ENCODE measurements around the gene ADGRL3.
A peak's percentile ranks its signal among the peaks of the same experiment; 100 is the strongest.
"Not testable (repeated sequence)": the region's sequence is repeated elsewhere in the genome, so short reads cannot be mapped to it uniquely, and the experiment has no call there.

The ADGRL3 gene

DNA sequence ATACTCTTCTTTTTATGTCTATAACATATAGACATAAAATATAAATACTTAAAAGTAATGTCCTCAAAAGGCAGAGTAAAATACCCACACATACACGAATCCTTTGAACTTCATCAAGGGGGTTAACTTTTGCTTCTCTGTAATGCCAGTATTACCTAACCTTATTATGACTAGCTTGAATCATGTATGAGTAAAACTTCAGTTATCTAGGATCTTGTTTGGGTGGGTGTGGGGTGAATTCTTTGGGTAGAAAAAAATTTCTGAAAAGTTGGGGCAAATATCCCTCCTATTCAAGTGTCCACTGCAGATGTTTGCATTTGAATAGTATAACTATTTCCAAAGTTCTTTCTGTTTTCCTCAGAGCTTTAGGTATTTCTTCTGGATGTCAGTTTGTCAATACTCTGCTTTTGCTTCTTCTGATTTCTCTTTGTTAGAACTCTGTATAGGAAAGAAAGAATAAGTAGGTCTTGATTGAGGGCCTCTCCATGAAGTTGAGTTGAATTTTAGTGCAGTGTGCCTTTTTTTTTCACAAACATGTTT lies 173.8 kb downstream of the ADGRL3 start:
- no peak for DNase-seq

DNA sequence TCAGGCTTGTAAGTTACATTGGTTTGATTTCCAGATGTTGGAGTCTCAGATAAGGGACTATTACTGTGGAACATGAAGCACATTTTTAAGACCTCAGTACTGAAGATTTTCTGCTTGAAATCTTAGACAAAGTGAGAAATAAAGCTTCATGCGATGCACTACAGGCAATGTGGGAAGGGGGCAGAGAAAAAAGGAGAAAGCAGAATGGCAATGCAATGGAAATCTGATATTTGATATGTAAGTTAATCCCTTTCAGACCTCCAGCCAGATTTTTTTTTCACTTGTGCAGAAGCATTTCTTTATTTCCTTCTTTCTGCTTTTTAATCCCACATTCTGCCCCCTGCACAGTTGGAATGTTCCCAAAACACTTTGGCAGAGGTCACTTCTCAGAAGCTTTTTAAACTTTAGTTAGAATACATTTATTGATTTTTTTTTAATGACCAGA lies 174.3 kb downstream of the ADGRL3 start:
- DNase-seq, result peak; percentile 9

DNA sequence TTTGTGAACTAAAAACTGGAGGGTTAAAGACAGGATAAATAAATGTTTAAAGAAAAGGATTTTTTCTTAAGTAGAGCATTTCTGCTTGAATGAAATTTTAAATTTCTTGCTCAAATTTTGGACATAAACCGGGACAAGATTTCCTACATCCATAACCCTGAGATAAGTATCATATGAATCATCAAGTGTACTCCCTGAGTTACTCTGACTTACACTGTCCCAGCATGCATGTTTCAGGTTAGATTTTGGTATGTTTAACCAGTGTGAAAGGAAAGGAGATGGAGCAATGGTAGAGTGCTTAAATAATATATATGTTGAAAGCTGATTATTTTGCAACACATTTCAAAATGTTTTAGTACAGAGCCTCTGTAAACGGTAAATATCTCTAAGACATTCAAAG lies 175.2 kb downstream of the ADGRL3 start:
- no peak for DNase-seq

DNA sequence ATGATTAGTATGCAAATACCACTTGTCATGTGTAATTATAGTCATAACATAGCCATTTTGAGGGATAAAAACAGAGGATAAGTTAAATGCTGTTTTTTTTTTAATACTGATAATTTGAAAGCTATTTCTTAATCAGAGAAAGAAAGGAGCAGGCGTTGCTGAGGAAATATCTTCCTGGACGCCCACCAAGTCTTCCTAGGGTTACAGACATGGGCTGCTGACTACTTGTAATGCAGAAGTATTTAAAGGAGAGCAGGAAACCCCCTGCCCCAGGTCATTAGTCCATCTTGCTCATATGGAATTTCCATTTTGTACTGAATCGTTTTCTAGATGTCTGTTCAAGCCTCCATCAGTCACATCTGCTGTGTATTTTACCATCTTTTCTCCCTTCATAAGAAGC lies 176.2 kb downstream of the ADGRL3 start:
- no peak for DNase-seq

DNA sequence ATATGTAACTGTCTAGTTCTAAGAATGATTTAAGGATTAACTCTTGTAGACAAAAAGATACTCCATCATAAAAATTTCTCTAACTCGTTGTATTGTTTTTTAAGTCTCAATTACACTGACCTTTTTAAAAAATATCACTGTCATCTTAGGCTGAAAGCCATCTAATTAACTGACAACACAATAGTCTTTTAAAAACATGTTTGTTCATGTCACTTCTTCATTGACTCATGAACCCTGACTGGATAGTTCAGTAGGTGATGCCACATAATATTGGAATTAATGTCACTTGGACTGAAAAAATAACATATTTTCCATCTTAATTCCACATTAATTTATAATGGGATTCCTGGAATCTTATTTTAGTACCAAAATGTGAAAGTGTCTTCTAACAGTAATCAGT lies 179.3 kb downstream of the ADGRL3 start:
- no peak for DNase-seq

DNA sequence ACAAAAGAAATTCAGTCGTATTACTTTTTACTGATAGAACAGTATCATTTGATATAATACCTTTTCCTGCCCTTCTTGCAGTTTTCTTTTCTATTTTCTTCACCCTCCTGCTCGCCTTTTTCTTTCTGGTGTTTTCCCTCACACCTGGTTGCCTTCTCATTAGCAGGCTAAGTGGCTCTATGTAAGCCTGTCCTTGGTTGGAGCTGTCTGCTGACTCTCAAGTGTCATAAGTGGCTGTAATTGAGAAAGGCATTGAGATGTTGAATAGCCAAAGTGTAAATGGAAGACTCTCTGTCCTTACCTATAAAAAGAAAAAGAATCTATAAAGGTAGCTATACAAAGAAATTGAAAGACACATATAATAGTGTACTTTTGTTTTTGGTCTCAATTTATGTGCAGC lies 180.7 kb downstream of the ADGRL3 start:
- peak; percentile 42 for DNase-seq

DNA sequence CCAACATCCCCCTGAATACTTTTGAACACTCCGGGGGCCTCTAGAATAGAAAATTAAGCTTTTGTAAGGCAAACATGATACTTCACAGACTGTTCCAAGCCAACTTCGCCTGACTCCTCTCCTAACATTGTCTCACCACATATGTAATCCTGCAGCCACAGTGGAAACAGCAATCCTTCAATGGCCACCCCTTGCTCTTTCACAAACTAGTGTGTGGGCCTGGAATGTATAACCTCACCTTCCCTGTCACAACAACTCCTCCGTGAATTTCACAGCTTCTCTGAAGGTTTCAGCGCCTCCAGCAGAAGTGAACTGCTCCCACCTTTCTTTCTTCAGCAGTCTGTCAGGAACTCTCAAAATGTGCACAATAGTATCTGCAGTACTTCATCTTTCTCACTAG lies 185.1 kb downstream of the ADGRL3 start:
- no peak for DNase-seq

DNA sequence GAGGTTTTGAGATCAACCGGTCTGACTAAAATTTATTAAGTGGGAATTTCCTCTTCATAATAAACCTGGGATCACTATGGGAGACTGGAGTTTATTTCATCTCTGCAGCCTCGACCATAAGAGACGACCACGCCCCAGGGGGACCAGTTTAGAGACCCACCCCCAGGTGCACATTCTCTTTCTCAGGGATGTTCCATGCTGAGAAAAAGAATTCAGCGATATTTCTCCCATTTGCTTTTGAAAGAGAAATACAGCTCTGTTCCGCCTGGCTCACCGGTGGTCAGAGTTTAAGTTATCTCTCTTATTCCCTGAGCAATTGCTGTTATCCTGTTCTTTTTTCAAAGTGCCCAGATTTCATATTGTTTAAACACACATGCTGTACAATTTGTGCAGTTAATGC lies 187.2 kb downstream of the ADGRL3 start:
- DNase-seq, result not testable (repeated sequence)

DNA sequence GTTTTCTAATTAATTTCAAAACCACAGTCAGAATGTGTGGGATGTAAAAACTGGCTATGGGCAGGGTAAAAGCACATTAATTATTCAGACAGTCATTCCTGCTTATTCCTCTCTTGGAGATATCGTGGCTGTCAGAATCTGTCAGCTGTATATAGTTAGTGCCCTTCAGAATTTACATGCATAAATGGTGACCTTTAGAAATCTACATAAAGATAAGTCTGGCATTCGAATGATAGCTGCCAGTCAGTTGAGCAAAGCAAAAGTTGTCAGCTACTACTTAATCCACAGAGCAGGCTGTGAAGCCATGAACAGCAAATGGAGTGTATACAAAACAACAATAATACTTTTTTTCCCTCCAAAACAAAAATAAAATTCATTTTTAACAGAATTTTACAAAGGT lies 189.5 kb downstream of the ADGRL3 start:
- no peak for DNase-seq

DNA sequence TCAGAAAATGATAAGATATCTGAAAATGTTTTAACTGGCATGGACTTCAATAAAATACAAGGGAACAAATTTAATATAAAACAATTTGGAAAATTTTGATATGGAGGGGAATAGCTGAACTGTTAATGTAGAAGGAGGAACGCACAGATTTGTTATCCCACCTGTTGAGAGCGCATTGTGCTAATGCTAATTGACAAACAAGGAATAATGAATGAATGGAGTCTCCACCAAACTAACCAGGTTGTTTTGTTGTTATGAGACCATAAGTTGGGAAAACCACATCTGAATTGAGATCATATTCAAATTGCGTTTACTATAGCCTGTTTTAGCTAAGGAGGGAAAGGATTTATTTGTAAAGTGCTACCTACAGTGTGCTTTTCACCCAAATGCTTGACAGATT lies 195.6 kb downstream of the ADGRL3 start:
- DNase-seq, result no peak

DNA sequence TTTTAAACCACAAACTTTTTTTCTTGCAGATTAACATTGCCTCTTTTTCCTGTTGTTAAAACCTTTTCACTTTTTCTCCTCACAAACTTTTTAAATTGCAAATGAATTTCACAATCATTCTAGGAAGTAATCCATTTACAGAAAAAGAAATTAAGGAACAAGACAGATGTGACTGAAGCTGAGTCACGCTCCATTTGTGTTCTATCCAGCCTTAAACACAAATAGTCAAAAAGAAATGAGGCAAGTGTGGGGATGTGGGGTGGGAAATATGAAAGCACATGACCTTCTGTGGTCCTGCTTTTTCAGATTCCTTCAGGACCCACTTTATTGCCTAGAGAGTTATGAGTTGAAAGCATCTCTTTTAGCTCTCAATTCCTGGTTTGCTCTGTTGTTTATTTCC lies 197.0 kb downstream of the ADGRL3 start:
- DNase-seq, result no peak

DNA sequence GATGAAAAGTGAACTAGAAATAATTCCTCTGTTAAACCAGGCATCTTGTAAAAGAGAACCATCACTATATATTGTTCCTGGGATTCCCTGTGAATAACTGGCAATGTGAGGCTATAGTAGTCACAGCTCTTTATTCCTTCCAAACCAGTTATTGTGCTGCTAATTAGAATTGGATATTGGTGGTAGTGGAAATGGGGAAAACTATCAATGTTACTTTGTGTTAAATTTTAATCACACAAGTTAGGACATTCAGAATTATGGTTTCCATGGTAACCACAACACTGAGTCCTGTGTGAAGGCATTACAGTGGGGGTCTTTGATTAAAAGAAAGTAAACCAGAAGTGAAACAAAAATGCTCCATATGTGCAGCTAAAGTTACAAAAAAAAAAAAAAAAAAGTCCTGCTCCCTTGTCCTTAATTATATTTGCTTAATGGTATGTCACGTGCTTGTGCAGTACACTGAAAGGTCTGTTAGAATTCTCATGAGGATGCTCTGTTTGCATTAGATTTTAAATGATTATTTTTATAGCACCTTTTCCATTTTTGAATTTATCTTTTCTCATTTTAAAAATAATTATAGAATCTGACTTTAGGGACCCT lies 200.4 kb downstream of the ADGRL3 start:
- no peak for DNase-seq

DNA sequence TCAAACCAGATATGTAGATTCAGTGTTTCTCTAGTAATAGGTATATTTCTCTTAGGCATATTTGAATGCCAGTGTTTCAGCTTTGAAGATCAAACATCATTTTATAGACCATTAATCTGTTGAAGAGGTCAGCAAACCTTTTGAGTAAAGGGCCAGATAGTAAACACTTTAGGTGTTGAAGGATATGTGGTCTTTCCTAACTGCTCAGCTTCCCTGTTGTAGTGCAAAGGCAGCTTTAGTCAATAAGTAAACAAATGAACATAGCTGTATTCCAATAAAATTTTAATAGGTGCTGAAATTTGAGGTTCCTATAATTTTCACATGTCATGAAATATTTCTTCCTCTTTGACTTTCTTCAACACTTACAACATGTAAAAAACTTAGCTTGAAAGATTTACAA lies 201.6 kb downstream of the ADGRL3 start:
- no peak for DNase-seq

DNA sequence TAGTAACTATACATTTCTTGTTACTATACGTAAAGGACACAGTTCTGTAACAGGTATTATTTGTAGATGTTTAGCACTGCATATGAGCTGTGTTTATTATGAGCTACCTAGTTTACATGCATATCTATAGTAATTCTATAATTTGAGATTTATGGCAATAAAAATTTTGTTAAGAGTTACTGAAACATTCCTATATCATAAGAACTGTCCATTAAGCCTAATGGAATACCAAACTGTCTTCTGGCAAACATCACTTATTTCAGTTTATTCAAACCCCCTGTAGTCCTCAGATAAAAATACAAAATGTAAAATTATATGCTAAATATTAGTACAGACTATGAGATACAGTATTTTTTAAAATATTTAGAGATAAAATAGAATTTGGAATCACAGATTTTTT lies 205.2 kb downstream of the ADGRL3 start:
- no peak for DNase-seq

DNA sequence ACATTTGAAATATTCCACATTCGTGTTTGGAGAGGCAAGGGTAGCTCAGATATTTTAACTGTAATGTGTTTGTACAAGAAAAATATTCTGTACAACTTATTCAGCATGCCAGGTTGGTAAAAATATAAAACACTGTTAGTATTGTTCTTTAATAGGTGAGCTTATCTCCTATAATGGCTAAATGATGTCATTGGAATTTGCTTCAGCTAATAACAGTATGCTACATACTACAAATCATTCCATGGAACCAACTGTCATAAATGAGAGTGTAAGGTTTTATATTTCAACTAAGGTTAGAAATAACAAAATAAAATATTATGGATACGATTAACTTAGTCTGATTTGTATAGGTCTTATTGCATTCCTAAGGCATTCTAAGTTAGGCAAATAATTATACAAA lies 206.6 kb downstream of the ADGRL3 start:
- no peak for DNase-seq

DNA sequence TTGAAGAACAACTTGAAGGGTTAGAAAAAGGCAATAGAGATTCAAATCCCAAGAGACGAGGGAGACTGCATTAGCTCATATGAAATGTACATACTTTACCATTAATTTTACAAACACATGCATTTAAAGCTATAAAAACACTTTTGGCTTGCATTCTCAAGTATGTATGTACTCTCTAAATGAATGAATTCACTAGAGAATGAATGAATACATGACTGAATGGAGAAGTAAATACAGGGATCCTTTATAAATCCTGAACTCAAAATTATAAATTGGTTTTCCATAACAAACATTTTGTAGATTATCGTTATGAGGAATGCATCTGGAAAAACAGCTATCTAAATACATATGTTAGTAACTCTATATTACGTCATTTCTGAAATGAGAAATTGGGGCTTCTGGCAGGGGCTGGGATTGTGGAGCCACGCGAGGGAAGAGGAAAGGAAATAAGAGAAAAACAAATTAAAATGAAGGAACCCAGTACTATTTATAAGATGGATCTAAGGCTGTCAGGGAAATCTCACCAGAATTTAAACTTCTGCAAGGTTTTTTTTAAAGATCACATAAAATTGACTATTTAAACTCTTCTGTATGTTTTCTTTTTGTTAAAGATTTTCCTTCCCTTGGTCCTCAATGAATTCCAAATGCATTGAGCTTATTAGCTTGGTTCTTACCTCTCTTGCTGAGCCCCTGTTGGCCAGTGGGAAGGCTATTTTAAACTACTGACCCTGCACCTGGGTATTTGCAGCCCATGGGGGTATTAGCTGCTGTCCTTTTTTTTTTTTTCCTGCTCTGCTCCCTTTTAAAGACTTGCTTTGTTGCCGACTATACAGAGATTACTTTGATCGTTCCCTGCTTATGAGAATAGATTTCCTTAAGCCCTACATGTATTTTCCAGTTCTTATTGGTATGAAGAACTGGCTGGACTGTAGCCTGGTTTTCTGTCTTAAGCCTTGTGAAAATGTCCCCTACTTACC lies 207.8 kb downstream of the ADGRL3 start:
- DNase-seq, result no peak

DNA sequence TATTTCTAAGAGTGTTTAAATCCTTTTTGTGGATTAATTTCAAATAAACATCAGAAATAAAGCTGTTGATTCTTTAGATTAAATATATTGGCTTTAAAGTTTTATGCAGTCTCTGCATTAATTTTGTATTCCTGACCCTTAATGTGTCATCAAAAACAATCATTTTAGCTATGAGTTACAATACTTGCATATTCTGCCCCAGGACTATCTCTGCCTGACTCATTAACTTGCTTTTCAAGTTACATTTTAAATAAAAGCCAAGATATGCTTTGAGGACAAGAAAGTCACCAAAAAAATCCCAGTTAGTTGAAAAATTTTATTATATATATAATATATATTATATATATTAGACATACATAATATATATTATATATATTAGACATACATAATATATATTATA lies 208.7 kb downstream of the ADGRL3 start:
- no peak for DNase-seq

DNA sequence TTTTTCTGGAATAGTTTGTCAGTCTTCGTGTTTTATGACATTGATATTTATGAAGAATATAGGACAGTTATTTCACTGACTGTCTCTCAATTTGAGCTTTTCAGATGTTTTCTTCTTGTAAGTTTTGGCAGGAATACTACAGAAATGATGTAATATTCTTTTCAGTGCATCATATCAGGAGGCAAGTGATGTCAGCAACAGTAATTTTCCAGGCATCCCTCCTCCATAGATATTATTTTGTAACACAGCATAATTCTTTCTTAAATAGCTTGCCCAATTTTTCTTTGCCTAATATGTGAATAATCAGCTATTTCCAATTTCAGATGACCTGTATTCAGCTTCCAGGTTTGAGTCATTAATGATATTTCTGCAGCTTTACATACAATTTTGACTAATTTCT lies 211.1 kb downstream of the ADGRL3 start:
- no peak for DNase-seq

DNA sequence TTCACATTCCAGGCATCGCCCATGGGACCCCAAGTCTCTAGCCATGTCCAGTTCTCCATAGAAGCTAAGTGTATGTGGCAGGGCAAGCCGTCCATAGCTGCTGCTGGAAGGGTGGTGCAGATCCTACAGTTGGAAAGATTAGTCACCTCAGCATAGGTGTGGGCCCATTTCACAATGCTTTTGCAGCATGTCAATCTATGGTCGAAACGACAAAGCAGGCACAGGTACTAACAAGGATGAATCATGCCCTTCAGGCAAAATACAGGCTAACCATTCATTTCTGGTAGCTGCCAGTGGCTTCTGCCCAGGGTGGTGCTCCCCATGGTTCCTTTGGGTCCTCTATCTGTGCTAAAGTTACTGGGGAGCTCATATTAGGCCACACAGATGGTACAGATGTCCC lies 225.2 kb downstream of the ADGRL3 start:
- no peak for DNase-seq

DNA sequence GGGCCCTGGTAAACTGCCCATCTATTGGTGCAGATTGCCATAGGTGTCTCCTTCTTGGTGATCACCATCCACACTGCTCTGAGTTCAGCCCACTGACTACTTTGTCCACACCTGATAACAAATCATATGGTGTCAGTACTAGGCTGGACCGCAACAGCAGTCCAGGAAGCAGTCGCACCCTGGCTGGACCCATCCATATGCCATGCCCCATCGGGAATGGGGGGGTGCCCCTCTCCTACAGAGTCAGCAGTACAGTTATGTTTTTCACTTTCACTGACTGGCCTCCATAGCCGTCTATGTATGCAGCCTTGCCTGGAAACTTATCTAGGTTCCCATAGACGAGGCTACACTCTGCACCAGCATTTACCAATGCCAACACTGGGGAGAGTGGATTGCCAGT lies 226.1 kb downstream of the ADGRL3 start:
- DNase-seq, result no peak

DNA sequence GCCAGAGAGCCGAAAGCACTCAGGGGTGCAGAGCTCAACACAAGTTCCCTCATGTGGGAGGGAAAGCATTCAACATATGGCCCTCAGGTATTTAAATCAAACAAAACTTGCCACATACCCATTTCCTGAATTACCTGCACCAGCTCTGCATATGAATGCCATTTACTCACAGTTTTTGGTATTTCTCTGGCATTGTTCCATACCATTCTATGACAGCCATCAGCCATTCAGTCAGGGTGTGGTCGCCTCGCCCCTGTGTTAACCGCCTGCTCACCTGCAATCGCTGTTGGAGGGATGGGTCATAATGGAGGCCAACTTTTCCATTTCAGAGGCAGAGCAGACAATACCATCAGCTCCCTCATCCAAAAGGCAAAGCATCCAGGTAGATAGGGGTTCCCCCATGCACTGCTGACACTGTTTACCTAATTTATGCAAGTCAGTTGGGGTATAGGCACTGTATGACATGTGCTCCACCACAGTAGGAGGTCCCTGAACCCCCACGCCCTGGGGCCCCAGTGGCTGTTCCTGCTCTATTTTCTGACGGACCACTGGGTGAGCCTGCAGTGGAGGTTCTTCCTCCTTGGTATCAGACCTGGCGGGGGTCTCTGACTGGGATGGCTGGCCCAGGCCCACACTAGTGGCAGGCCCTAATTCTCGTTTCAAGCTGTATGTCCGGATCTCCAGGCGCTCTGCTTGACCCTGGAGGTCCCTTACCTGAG lies 227.1 kb downstream of the ADGRL3 start:
- no peak for DNase-seq

DNA sequence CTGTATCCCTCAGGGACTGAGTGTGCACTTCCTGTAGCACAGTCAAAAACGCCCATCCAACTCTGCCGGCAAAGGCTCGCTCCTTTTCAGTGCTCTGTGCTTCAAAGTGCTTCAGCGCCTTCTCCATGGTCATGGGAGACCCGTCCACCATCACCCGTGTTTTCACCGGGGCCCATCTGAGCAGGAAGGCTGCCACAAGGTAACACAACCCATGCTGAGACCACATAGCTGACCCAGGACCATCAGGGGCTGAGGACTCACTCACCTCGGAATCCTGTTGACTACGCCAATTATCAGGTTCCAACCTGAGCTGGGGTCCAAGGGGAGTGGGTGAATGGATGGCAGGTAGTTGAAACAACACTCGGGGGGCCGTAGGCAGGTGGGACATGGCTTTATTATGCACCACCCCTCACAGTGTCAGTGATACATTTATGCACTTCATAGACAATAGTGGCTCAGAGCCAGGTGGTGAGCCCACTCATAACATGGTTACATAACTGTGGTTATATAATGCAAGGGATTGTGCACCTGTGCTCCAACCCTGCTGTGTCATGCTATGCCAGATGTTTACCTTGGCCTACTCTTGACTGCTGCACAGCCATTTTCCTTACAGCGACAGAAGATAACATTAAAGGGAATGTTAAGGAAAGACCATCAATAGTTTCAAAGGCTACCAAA lies 227.8 kb downstream of the ADGRL3 start:
- DNase-seq, result no peak

DNA sequence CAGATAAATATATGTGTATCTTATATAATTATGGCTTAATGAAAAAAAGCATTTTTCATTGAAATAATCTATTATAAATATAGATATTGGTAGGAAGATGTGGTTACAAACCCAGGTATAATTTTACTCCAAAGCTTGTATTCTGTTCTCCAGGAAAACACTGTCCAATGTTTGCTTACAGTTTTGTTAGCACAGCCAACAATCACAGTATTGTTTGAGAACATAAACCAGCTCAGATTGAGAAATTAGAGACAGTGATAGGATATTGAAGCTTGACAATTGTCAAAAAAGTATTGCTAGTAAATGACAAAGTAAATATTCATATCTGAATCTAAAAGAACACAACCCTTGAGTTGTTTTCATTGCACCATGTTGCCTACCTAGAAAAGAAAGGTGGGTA lies 228.8 kb downstream of the ADGRL3 start:
- no peak for DNase-seq
